ENCODE results near the gene BLZF1. TPM values are rescaled to one million over a fixed set of nuclear protein-coding genes. Genes with fewer than 3 reads are reported as not detected.

Gene BLZF1
- polyA plus RNA-seq, 1 donor from 2014 or later = 19.9 TPM

Other genes with a start within 250 kb of the BLZF1 start
- 41.6 and 42.4 TPM in 2 replicates for gene NME7, start 398 bp upstream of the BLZF1 start, polyA plus RNA-seq
- 11.2 and 14.7 TPM in 2 replicates for gene CCDC181, start 59.3 kb downstream of the BLZF1 start, polyA plus RNA-seq
- 45.8 and 46.3 TPM in 2 replicates for gene SLC19A2, start 117.7 kb downstream of the BLZF1 start, polyA plus RNA-seq
- gene F5, start 218.3 kb downstream of the BLZF1 start, polyA plus RNA-seq = 0.10 TPM in 1 of 2 replicates, not detected in the other

Data from neural cell (in vitro differentiated cells).